Neural crest cell (in vitro differentiated cells): ENCODE results near the gene CCDC201. TPM values are rescaled to one million over a fixed set of nuclear protein-coding genes. Genes with fewer than 3 reads are reported as not detected.
A peak's percentile ranks its signal among the peaks of the same experiment; 100 is the strongest.

Source experiments
- DNase-seq: peaks from one replicate; pipeline ENCODE4 v3.0.0; 2021; ENCODE audit warnings: low read depth, mixed read lengths, low spot score
- H3K27ac Mint-ChIP-seq: one replicate; pipeline ENCODE4 v1.8.0; 2021; ENCODE audit warnings: mild to moderate bottlenecking, mixed read lengths; ENCODE audit not compliant: unreplicated experiment
- H3K27me3 Mint-ChIP-seq: 2 replicates; pipeline ENCODE4 v1.8.0; 2021; ENCODE audit warnings: low read depth, mild to moderate bottlenecking, mixed read lengths
- H3K36me3 Mint-ChIP-seq: 2 replicates; pipeline ENCODE4 v1.8.0; 2021; ENCODE audit warnings: low read depth, mild to moderate bottlenecking, mixed read lengths
- H3K4me1 Mint-ChIP-seq: 2 replicates; pipeline ENCODE4 v1.8.0; 2021; ENCODE audit warnings: mixed read lengths
- H3K4me3 Mint-ChIP-seq: one replicate; pipeline ENCODE4 v1.8.0; 2021; ENCODE audit warnings: mild to moderate bottlenecking, mixed read lengths
- H3K9me3 Mint-ChIP-seq: 2 replicates; pipeline ENCODE4 v1.8.0; 2021; ENCODE audit warnings: mixed read lengths
- CTCF ChIP-seq: fragments of 200-600 bp; sonication (generic); conservative IDR thresholded peaks from 2 replicates; pipeline ENCODE4 v1.5.0; 2021; ENCODE audit warnings: antibody characterized with exemption, mild to moderate bottlenecking
- total RNA-seq: library from RNA; stranded (reverse); gene quantifications from 2 replicates; pipeline ENCODE4 v1.2.1, GENCODE V29; 2021

Gene CCDC201
- total RNA-seq, 1 donor from 2014 or later: not detected

GRCh38 chr7:45885264-45885882, 12.5 kb upstream of the CCDC201 start:
- Mint-ChIP-seq H3K36me3 (no peaks in the 10 kb centered on the region), H3K4me1 (peaks cover 6% of the 10 kb centered on the region), H3K4me3 (no peak overlapping the region), H3K9me3 (no peaks in the 10 kb centered on the region), H3K27ac (no peak overlapping the region), H3K27me3 (peaks cover 54% of the 10 kb centered on the region)
- TF ChIP-seq CTCF: no peak
- DNase-seq: no peak

DNA sequence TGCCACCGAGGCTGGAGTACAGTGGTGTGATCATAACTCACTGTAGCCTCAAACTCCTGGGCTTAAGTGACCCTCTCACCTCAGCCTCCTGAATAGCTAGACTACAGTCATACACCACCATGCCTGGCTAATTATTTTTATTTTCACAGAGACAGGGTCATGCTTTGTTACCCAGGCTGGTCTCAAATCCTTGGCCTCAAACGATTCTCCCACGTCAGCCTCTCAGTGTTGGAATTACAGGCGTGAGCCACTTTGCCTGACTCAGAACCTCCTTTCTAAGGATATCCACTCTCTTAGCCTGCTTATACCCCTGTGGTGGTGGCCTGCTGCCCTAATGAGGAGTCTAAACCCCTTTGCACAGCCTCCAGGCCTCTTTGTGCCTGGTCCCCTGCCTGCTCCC, 11.3 kb upstream of the CCDC201 start:
- no peak overlapping the region for H3K4me3 Mint-ChIP-seq
- DNase-seq: no peak
- peaks cover 6% of the 10 kb centered on the region for H3K4me1 Mint-ChIP-seq
- peaks cover 42% of the 10 kb centered on the region for H3K27me3 Mint-ChIP-seq
- no peak for TF ChIP-seq CTCF
- peak overlapping the region; percentile 16 for H3K27ac Mint-ChIP-seq
- H3K9me3 Mint-ChIP-seq: peaks cover 3% of the 10 kb centered on the region
- H3K36me3 Mint-ChIP-seq: no peaks in the 10 kb centered on the region

GRCh38 chr7:45882465-45882810, 9.6 kb upstream of the CCDC201 start:
- no peaks in the 10 kb centered on the region for H3K4me1 Mint-ChIP-seq
- no peak for DNase-seq
- H3K4me3 Mint-ChIP-seq: no peak overlapping the region
- no peaks in the 10 kb centered on the region for H3K36me3 Mint-ChIP-seq
- H3K27me3 Mint-ChIP-seq: peaks cover 27% of the 10 kb centered on the region
- TF ChIP-seq CTCF: no peak
- no peak overlapping the region for H3K27ac Mint-ChIP-seq
- H3K9me3 Mint-ChIP-seq: peaks cover 3% of the 10 kb centered on the region

- H3K4me3 Mint-ChIP-seq: no peak overlapping the region
- no peaks in the 10 kb centered on the region for H3K36me3 Mint-ChIP-seq
- H3K27ac Mint-ChIP-seq: no peak overlapping the region
- no peaks in the 10 kb centered on the region for H3K4me1 Mint-ChIP-seq
- peaks cover 22% of the 10 kb centered on the region for H3K27me3 Mint-ChIP-seq
- DNase-seq: no peak
- TF ChIP-seq CTCF: no peak
- peaks cover 3% of the 10 kb centered on the region for H3K9me3 Mint-ChIP-seq
Measured at GRCh38 chr7:45881759-45882464, 9.0 kb upstream of the CCDC201 start.

- H3K4me1 Mint-ChIP-seq: no peaks in the 10 kb centered on the region
- peaks cover 16% of the 10 kb centered on the region for H3K27me3 Mint-ChIP-seq
- no peak for TF ChIP-seq CTCF
- no peak overlapping the region for H3K4me3 Mint-ChIP-seq
- H3K27ac Mint-ChIP-seq: no peak overlapping the region
- H3K36me3 Mint-ChIP-seq: no peaks in the 10 kb centered on the region
- DNase-seq: no peak
- H3K9me3 Mint-ChIP-seq: peaks cover 3% of the 10 kb centered on the region
Measured at GRCh38 chr7:45881280-45881758, 8.4 kb upstream of the CCDC201 start.
